HS-27A (cell line): Measurements from ENCODE around the gene OMA1.

Experiments
- DNase-seq: peaks from one replicate; pipeline ENCODE4 v3.0.0-alpha.2; 2012; ENCODE audit warnings: low read depth, missing footprints

OMA1 gene

DNA sequence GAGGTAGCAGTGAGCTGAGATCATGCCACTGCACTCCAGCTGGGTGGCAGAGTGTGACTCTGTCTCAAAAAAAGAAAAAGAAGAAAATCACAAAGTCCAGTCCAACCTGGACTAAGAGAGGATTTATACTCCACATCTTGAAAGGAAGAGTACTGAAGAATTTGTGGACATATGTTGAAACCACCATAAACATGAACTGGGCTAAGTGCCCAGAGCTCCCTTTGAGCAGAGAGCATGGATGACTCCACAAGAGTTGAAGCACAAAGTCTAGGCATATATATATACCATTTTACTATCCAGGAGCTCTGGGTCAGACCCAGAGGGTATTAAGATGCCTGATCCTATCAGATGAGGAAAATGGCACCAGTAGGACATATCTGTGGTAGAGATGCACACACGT lies 86.6 kb downstream of the OMA1 start:
- no peak for DNase-seq

GRCh38 chr1:58457023-58457635 lies 89.4 kb downstream of the OMA1 start:
- DNase-seq, result no peak

DNA sequence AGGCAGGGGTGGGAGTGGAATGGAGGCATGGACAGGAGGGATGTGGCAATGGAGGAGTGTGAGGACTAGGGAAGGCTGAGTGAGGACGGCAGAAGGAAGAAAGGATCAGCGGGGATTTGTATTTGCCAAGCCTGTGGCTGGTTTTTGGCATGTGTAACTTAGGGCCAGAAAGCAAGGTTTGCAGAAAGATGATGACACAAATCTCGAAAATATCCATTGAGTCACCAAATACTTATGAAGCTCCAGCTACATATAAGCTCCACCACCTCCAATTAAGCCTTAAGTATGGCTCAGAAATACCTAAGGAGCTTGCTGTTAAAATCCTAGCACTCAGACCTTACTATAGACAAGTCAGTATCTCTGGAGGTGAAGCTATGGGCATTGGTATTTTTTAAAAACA lies 90.1 kb downstream of the OMA1 start:
- DNase-seq, result no peak

DNA sequence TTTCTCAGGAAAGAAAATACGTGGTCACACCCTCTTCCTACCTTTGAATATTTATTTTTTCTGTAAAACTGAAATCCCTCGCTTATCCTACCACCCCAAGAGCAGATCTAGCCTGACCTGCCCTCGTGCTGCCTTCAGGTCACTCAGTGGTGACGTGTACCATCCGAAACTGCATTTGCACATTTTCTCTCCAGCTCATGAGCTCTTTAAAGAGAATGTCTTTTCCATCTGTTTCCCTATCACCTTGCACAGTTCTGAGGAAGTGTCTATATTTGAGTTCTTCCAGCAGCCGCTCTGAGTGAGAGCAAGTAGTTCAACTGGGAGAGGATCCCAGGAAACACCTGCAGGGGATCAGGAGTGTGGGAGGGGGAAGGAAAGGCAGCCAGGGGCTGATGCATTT lies 91.7 kb downstream of the OMA1 start:
- no peak for DNase-seq

GRCh38 chr1:58454385-58454784 lies 92.1 kb downstream of the OMA1 start:
- no peak for DNase-seq

GRCh38 chr1:58451560-58452191 lies 94.8 kb downstream of the OMA1 start:
- DNase-seq, result no peak

GRCh38 chr1:58447886-58448285 lies 98.6 kb downstream of the OMA1 start:
- no peak for DNase-seq

- no peak for DNase-seq
Observed at GRCh38 chr1:58447042-58447441, 99.5 kb downstream of the OMA1 start.

DNA sequence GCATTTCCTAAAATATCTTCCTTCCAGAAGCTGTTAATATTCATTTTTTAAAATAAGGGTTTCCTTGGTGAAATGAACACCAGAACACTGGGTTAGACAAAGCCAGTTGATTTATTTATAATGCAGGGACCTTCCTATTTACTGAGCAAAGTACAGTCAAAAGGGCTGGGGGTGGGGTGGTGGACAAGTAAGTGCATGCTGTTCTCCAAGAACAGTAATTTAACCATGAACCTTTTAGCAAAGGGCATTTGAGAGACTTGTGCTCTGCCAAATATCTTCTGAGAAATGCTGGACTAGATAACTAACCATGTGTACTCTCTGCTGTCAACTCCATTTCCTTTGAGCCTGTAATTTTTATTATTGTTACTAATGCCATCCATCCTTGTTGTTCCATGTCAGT lies 100.2 kb downstream of the OMA1 start:
- no peak for DNase-seq

- DNase-seq, result no peak
Observed at GRCh38 chr1:58443986-58444868, 102.3 kb downstream of the OMA1 start.

DNA sequence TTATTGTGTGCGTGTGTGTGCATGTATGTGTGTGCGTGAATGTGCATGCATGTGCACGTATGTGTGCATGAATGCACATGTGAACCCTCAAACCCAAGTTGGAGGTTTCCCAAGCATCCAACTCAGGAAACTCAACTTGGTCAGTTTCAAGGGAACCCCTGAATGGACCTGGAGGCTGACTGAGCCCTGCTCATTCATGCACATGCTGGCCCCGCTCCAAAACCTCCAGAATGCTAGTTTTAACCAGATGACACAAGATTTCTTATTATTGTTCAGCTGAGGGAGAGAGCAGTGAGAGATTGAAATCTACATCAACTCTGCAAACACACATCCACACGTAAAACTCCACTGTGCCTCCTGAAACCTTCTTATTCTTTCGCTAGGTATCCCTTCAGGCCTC lies 104.4 kb downstream of the OMA1 start:
- no peak for DNase-seq

GRCh38 chr1:58441699-58442098 lies 104.8 kb downstream of the OMA1 start:
- no peak for DNase-seq

DNA sequence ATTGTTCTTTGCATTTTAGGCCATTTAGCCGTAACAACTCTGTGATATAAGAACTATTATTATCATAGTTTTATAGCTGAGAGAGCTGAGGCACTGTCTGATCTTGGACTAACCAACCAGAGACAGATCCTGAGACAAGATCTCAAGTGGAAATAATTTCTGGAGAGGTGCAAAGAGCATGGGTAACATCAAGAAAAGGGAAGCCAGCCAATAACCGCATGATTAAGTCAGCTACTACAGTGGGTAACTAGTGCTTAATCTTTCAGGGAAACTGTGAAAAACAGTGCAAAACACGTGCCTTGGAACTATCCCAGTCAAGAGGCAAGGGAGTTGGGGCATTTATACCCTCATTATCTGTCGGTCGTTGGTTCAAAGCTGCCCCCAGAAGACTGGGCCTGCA lies 105.8 kb downstream of the OMA1 start:
- DNase-seq, result no peak

- no peak for DNase-seq
Observed at GRCh38 chr1:58439946-58440345, 106.6 kb downstream of the OMA1 start.

- DNase-seq, result no peak
Observed at GRCh38 chr1:58438468-58438867, 108.1 kb downstream of the OMA1 start.

DNA sequence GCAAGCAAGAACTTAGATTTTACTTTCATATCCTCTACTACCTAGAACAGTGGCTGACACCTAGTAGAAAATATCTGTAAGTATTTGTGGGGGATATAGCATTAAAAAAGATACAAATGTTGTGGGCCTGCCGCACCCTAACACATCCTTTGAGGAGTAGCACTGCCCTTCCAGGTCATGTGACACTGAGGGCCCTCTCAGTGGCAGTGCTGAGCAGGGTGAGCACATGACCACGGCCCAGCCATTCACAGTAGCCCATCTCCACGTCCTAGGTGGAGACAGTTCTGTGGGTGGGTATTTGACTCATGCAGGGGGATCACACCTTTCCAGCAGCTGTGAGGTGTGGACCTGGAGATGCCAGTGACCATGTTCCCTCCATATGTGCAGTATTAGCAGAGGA lies 108.9 kb downstream of the OMA1 start:
- DNase-seq, result no peak

DNA sequence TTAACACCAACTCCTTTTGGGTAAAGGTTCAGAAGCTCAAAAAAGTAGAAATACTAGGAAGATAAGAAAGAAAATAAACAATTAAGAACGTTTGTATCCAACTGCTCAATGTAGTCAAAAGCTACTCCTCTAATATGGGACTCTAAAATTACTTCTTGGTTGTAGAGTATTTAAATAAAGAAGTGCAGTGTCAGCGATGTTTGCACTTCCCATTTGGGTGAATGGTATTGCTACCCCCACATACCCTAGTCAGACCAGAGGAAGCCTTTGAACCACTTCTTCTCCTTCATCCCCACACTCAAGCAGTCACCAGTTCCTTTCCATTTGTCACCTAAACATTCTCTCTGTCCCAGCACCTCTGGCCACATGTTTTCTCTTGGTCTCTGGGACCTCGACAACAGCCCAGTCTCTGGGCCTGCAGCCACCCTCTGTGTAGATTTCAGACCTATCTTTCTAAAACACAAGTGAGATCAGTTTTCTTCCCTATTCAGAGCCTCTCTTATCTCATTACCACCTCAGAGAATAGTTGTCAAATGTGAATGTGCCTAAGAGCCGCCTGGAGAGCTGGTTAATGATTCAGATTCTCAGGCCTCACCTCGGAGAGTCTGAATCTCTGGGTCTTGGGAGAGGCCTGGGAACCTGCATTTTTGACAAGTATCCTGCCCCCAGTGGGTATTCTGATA lies 109.8 kb downstream of the OMA1 start:
- no peak for DNase-seq

GRCh38 chr1:58435376-58435775 lies 111.2 kb downstream of the OMA1 start:
- DNase-seq, result no peak

- no peak for DNase-seq
Observed at GRCh38 chr1:58434607-58435006, 111.9 kb downstream of the OMA1 start.

- DNase-seq, result no peak
Observed at GRCh38 chr1:58434181-58434580, 112.3 kb downstream of the OMA1 start.

GRCh38 chr1:58432851-58433668 lies 113.5 kb downstream of the OMA1 start:
- no peak for DNase-seq
